Panc1 (cell line): Measurements from ENCODE around the gene LPIN3. TPM values are rescaled to one million over a fixed set of nuclear protein-coding genes. Genes with fewer than 3 reads are reported as not detected.

Source experiments
- ATAC-seq: fragments of 200-7000 bp; cut with Tn5 transposase; 2 replicates; pipeline ENCODE4 v1.9.1; 2020; ENCODE audit warnings: mild to moderate bottlenecking, moderate library complexity
- BruUV-seq: library from RNA; stranded (reverse); fragments of 400-500 nt; replicated peaks from 2 replicates; lab custom pipeline; 2021; lab: Mats Ljungman, UMichigan
- CTCF ChIA-PET: fragments of 300-600 bp; sonication (Branson Sonifier 250); formaldehyde crosslinking; loops from one replicate; lab custom pipeline; 2022; ENCODE audit warnings: antibody characterized with exemption; lab: Charles Lee
- POLR2A ChIA-PET: fragments of 300-600 bp; sonication (Branson Sonifier 250); formaldehyde crosslinking; loops from one replicate; lab custom pipeline; 2022; ENCODE audit warnings: antibody characterized with exemption; lab: Charles Lee
- DNase-seq: peaks from one replicate; pipeline ENCODE4 v3.0.0-alpha.2; 2010; ENCODE audit warnings: low read depth, low spot score
- H3K27ac ChIP-seq: 2 replicates; pipeline ENCODE4 v1.5.1; 2011; ENCODE audit warnings: mild to moderate bottlenecking, low read length, inconsistent platforms
- H3K27me3 ChIP-seq: fragments of 200-500 bp; sonication (Bioruptor generic); 2 replicates; pipeline ENCODE4 v1.6.0; 2014; ENCODE audit warnings: low read length, inconsistent platforms; ENCODE audit not compliant: control insufficient read depth, insufficient read depth
- H3K36me3 ChIP-seq: fragments of 200-500 bp; sonication (Bioruptor generic); 2 replicates; pipeline ENCODE4 v1.5.1; 2014; ENCODE audit warnings: inconsistent platforms, mild to moderate bottlenecking, low read length, moderate library complexity; ENCODE audit not compliant: control insufficient read depth, insufficient read depth
- H3K4me1 ChIP-seq: 2 replicates; pipeline ENCODE4 v1.5.1; 2011; ENCODE audit warnings: inconsistent platforms, mild to moderate bottlenecking, low read length, moderate library complexity; ENCODE audit not compliant: control insufficient read depth, insufficient read depth
- H3K4me3 ChIP-seq, 2 experiments: 2 replicates each; pipeline ENCODE4 v1.5.1; 2011 to 2012; ENCODE audit warnings: low read depth in 2 of 2, low read length in 2 of 2, mild to moderate bottlenecking in 2 of 2, inconsistent platforms in 1 of 2, moderate library complexity in 1 of 2
- H3K9me3 ChIP-seq: fragments of 200-500 bp; sonication (Bioruptor generic); 2 replicates; pipeline ENCODE4 v1.5.1; 2014; ENCODE audit warnings: low read depth, mild to moderate bottlenecking, inconsistent platforms, low read length, moderate library complexity; ENCODE audit not compliant: control insufficient read depth, insufficient read depth
- CTCF ChIP-seq: fragments of 450-650 bp; IDR thresholded peaks from 2 replicates; pipeline ENCODE4 v1.5.1; 2017; ENCODE audit warnings: mild to moderate bottlenecking
- POLR2AphosphoS5 ChIP-seq: IDR thresholded peaks from 2 replicates; pipeline ENCODE4 v1.6.1; 2012; ENCODE audit warnings: mild to moderate bottlenecking, low read depth, low read length, moderate library complexity
- SIN3A ChIP-seq: IDR thresholded peaks from 2 replicates; pipeline ENCODE4 v1.6.1; 2012; ENCODE audit warnings: low read depth, mild to moderate bottlenecking, low read length, moderate library complexity, borderline replicate concordance; ENCODE audit not compliant: insufficient read depth
- TCF7L2 ChIP-seq: IDR thresholded peaks from 2 replicates; pipeline ENCODE4 v1.6.1; 2011; ENCODE audit warnings: mild to moderate bottlenecking, low read depth, low read length, inconsistent platforms
- in situ Hi-C: cut with HindIII; loops from 2 replicates; pipeline ENCODE4 v1.10.0; 2016; ENCODE audit warnings: low sequenced_read_pairs, low pct_unique_long_range_greater_than_20kb
- intact Hi-C: fragments of 100-400 bp; cut with micrococcal nuclease; formaldehyde crosslinking; loops from one replicate; pipeline ENCODE4 v1.10.0; 2022; ENCODE audit not compliant: unreplicated experiment
- total RNA-seq: library from RNA; stranded (reverse); gene quantifications from one replicate; pipeline ENCODE4 v1.2.1, GENCODE V29; 2021; ENCODE audit not compliant: unreplicated experiment
- TF ChIP-seq, protein P1 (sequence below), 2 experiments: IDR thresholded peaks; 2 replicates each; pipeline ENCODE4 v1.6.1; 2011 to 2012; ENCODE audit warnings: low read depth in 2 of 2, control low read depth in 1 of 2, low read length in 1 of 2, mild to moderate bottlenecking in 1 of 2, moderate library complexity in 1 of 2; ENCODE audit not compliant: insufficient read depth in 1 of 2

The LPIN3 gene
- total RNA-seq, 1 experiment from 2014 or later = 21.0 TPM

GRCh38 chr20:41357424-41358163, 17.0 kb downstream of the LPIN3 start:
- POLR2A ChIA-PET = no interaction called here
- Histone ChIP-seq H3K27me3 (no peaks in the 10 kb centered on the region), H3K4me1 (no peaks in the 10 kb centered on the region), H3K4me3 (no peak overlapping the region), H3K36me3 (no peaks in the 10 kb centered on the region), H3K9me3 (no peaks in the 10 kb centered on the region), H3K27ac (no peak overlapping the region)
- TF ChIP-seq CTCF (no peak), POLR2AphosphoS5 (no peak), TCF7L2 (no peak), SIN3A (no peak)
- TF ChIP-seq, protein P1, sequence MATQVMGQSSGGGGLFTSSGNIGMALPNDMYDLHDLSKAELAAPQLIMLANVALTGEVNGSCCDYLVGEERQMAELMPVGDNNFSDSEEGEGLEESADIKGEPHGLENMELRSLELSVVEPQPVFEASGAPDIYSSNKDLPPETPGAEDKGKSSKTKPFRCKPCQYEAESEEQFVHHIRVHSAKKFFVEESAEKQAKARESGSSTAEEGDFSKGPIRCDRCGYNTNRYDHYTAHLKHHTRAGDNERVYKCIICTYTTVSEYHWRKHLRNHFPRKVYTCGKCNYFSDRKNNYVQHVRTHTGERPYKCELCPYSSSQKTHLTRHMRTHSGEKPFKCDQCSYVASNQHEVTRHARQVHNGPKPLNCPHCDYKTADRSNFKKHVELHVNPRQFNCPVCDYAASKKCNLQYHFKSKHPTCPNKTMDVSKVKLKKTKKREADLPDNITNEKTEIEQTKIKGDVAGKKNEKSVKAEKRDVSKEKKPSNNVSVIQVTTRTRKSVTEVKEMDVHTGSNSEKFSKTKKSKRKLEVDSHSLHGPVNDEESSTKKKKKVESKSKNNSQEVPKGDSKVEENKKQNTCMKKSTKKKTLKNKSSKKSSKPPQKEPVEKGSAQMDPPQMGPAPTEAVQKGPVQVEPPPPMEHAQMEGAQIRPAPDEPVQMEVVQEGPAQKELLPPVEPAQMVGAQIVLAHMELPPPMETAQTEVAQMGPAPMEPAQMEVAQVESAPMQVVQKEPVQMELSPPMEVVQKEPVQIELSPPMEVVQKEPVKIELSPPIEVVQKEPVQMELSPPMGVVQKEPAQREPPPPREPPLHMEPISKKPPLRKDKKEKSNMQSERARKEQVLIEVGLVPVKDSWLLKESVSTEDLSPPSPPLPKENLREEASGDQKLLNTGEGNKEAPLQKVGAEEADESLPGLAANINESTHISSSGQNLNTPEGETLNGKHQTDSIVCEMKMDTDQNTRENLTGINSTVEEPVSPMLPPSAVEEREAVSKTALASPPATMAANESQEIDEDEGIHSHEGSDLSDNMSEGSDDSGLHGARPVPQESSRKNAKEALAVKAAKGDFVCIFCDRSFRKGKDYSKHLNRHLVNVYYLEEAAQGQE (IDR thresholded peaks at IDR 0.05; ENCODE audit: insufficient read depth in 1 of 2, low read depth in 2 of 2, low read length in 1 of 2) = no peak
- in situ Hi-C loops = no loop called here
- CTCF ChIA-PET = interaction anchor here (0.6 to 0.8 kb wide), 2 partner anchors 17 to 62 kb away, joined by 3 read pairs; partner anchors contain the start of gene LPIN3
- BruUV-seq = no TSS peak
- intact Hi-C loops = no loop called here
- no peak for ATAC-seq
- DNase-seq = no peak

DNA sequence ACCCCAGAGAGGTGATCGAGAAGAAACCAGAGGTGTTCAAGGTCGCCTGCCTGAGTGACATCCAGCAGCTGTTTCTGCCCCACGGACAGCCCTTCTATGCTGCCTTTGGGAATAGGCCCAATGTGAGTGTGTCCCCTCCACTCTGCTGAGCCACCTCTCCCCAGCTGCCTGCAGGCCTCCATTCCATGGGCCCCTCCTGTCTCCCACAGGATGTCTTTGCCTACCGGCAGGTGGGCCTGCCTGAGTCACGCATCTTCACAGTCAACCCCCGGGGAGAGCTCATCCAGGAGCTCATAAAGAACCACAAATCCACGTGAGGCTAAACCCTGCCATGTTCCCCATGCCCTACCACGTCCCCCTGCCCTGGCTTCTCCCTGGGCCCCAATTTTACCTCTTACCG, 17.6 kb downstream of the LPIN3 start:
- no TSS peak for BruUV-seq
- CTCF ChIA-PET = interaction anchor here (0.6 kb wide), 1 partner anchor 61 kb away, joined by 3 read pairs; no protein-coding TSS in a partner anchor
- DNase-seq (no peak), ATAC-seq (no peak)
- TF ChIP-seq, protein P1 (IDR thresholded peaks at IDR 0.05; ENCODE audit: insufficient read depth in 1 of 2, low read depth in 2 of 2, low read length in 1 of 2) = no peak
- TF ChIP-seq CTCF = no peak
- no peak for TF ChIP-seq SIN3A
- TF ChIP-seq POLR2AphosphoS5 = no peak
- no peak for TF ChIP-seq TCF7L2
- no peaks in the 10 kb centered on the region for H3K4me1 ChIP-seq
- no peaks in the 10 kb centered on the region for H3K27me3 ChIP-seq
- H3K9me3 ChIP-seq = no peaks in the 10 kb centered on the region
- no peak overlapping the region for H3K27ac ChIP-seq
- POLR2A ChIA-PET = no interaction called here
- in situ Hi-C loops = no loop called here
- H3K4me3 ChIP-seq = no peak overlapping the region
- no peaks in the 10 kb centered on the region for H3K36me3 ChIP-seq
- intact Hi-C loops = no loop called here
